GM23248 (cell line): ENCODE results near the gene CAMK1D.

ENCODE experiments used
- EZH2 ChIP-seq: fragments of 200-600 bp; sonication (generic); IDR thresholded peaks from 2 replicates; pipeline ENCODE4 v1.6.1; 2018; ENCODE audit warnings: antibody characterized with exemption, mild to moderate bottlenecking; ENCODE audit not compliant: insufficient read depth, poor library complexity, severe bottlenecking
- EZH2phosphoT487 ChIP-seq: fragments of 200-600 bp; sonication (generic); IDR thresholded peaks from 2 replicates; pipeline ENCODE4 v1.6.1; 2018; ENCODE audit warnings: antibody characterized with exemption, moderate library complexity, mild to moderate bottlenecking, low read depth; ENCODE audit not compliant: insufficient read depth

DNA sequence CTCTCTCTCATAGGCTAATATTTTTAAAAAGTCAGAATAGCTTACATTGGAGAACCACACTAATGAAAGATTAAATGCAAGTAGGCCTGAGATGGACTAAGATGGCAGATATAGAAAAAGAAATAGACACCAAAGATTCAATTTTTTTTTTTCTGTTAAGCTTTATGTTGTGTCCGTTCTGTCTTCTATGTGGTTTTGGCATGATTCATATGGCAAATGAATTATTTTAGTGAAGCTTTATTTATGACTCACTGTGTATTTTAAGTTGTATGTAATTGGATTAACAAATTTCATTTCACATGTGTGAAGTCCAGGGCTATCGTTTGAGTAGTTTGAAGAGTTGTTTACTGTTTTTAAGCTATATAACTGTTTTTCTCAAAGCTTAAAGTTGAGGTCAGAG, 214.8 kb downstream of the CAMK1D start:
- TF ChIP-seq EZH2 (no peak), EZH2phosphoT487 (no peak)
